GM21737 (cell line): ENCODE data around the gene BCKDHB.

ENCODE experiments used
- ATAC-seq: cut with Tn5 transposase; IDR thresholded peaks from one replicate; pipeline ENCODE4 v1.9.1; 2021; ENCODE audit warnings: mild to moderate bottlenecking, moderate library complexity; ENCODE audit not compliant: unreplicated experiment

The BCKDHB gene

DNA sequence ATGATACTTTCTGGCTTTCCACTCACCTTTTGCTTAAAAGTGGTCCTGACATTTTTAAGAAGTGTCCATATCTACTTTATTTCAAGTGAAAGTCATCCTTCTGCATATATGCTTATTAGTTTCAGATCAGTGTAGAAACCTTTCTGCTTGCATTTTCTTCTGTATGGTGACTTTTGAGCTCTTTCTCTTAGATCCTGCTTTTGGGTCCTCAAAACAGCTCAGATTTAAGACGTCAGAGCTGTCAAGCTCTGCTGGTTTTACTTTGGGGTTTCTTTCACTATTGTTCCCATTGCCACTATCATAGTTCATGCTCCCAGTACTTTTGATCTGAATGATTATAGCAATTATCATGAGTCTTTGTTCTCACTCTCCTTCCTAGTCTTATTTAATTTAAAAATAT, 41.7 kb downstream of the BCKDHB start:
- ATAC-seq, result no peak

GRCh38 chr6:80151635-80152034, 45.2 kb downstream of the BCKDHB start:
- no peak for ATAC-seq

DNA sequence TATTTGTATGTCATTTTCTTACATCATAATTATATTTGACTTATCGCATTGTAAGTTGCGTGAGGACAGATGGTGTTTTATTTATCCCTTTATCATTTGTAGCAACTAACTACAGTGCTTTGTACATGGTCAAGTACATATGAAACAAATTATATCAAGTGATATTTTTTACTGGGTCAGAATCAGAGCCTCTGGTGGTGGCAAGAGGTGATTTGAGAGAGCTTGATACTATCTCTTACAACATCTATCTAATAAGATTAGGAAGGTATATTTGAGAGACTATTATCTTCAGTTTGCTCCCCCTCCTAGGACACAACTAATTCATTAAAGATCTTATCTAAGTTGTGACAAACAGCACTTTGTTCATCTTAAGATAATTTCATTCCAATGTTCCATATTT, 47.7 kb downstream of the BCKDHB start:
- ATAC-seq, result no peak

DNA sequence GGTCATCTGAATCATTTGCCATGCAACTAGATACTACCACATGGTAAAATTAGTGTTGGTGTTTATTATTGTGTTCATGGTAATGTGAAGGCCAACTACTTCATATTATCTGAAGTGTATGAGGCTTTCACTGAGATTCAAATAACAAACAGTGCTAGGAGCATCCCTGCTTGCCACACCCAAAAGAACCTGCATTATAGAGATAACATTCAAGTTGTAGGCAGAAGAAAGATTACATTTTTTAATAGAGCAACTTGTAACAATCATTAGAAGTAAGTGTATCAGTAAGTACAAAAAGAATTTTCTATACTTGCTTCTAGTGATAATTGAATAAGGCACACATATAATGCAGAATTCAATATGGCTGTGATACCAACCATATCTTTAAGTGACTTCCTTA, 49.8 kb downstream of the BCKDHB start:
- ATAC-seq, result no peak

GRCh38 chr6:80158478-80158989, 52.1 kb downstream of the BCKDHB start:
- ATAC-seq, result no peak

DNA sequence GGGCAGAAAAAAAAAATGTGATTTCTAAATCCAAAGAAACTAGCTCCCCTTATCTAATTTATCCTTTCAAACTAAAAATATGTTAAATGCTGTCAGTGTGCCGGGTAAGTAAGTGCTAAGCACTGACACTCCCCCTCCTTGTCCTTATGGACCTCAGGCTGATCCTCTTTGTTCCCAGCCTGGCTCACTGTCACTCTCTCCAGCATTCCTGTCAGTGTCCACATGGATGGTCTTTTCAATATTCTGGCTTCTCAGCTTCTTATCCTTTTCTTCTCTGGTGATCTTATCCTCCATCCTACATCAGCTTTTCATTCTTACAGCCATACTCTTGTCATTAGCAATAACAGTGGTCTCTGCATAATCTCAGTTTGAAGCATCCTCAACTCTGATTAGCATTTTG, 55.0 kb downstream of the BCKDHB start:
- no peak for ATAC-seq

DNA sequence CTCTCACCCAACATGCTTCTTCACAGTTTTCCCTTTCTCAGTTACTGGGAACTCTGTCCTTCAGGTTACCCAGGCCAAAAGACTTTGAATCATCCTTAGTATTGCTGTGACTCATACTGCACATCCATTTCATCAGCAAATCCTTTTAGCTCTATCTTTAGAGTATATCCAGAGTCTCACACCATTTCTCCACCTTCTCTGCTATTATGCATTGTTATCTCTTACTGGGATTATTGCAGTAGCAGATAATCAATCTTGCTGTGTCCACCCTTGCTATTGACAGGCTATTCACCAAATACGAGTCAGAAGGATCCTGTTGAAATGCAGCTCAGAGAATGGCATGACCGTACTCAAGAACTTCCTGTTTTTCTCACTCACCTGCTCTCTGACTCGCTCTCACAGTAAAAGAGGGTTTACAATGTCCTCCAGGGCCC, 57.3 kb downstream of the BCKDHB start:
- ATAC-seq, result peak; percentile 73

DNA sequence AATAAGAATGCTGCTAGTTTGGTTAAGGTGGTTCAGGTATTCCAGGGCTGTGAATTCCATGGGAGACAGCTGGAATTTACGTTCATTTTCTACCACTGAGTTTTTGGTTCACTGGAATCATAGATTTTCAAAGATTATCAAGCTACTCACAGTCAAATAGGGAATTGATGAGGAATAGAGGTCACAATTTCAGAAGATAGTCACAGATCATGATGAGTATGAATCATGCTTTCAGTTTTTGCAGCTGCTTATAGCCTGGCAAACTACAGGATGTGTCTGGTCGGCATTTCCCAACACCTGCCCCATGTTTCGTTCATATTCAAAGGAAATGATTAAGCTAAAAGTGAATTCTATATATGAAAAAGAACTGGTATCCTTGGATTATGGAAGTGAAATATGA, 58.7 kb downstream of the BCKDHB start:
- peak; percentile 97 for ATAC-seq

DNA sequence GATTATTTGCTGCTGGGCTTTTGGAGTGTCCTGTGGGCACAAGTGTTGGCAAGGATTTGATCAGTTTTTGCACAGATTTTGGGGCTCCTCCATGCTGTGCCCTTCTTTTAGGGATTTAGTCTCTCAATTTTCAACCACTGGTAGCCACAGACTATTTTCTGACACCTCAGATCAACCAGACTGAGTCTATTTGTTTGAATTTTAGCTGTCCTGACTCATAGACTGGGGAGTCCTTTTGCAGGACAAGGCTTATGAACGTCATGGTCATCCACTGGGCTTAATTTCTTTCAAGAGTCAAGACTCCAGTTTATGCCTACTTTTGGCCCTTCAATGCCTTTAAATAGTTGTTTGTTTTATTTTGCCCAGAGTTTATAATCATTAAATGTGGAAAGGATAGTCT, 59.3 kb downstream of the BCKDHB start:
- ATAC-seq, result no peak

DNA sequence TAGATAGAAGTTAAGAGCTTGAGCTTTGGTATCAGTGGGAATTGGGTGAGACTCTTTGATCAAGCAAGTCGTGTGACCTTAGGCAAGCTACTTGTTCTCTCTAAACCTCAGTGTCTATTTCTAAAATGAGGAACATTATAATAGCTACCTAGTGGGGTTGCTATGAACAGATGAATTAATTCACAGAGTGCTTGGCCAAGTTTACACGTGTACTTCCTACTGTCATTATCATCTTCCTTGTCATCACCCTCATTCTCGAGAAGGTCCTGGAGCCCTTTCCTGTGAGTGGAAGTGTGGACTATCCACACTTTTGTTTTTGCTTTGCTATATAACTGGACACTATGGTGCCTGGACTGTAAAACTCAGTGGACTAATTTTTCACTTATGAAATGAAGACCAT, 64.0 kb downstream of the BCKDHB start:
- no peak for ATAC-seq

DNA sequence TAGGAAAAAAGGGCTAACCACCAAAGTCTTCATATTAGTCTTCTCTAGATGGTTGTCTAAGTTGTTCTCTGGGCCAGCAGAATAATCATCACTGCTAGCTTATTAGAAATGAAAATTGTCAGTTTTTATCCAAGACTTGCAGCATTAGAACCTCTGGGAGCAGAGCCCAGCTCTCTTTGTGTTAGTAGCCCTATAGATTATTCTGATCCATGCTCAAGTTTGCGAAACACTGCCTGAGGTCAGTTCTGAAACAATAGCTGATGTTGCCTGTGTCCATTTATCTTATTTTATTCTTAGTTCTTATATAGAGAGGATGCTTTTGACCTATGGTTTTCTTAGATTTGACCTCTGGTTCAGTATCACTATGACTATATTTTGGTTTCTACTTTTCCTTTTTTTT, 66.9 kb downstream of the BCKDHB start:
- ATAC-seq, result no peak

- ATAC-seq, result no peak
Measured at GRCh38 chr6:80174900-80175572, 68.6 kb downstream of the BCKDHB start.

- no peak for ATAC-seq
Measured at GRCh38 chr6:80179695-80180094, 73.2 kb downstream of the BCKDHB start.

- no peak for ATAC-seq
Measured at GRCh38 chr6:80181352-80182081, 75.0 kb downstream of the BCKDHB start.

DNA sequence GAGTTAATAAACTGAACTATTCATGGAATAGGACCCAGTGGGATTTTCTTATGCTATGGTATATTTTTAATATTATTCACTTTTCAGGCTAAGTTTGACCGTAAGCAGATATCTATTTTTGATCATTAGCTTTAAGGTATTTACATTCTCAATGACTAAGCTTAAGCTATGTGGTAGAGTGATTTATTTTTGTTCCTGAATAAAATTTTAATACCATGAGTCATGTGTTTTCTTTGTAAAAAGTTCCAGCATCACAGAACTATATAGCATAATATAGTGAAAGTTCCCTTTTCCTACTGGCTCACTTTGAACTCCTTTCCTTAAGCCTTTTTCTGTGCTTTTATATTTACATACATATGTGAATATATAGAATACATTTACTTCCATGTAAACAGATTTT, 75.8 kb downstream of the BCKDHB start:
- ATAC-seq, result no peak

GRCh38 chr6:80183019-80183795, 76.7 kb downstream of the BCKDHB start:
- no peak for ATAC-seq

GRCh38 chr6:80185492-80185891, 79.0 kb downstream of the BCKDHB start:
- no peak for ATAC-seq

- no peak for ATAC-seq
Measured at GRCh38 chr6:80186082-80186481, 79.6 kb downstream of the BCKDHB start.

DNA sequence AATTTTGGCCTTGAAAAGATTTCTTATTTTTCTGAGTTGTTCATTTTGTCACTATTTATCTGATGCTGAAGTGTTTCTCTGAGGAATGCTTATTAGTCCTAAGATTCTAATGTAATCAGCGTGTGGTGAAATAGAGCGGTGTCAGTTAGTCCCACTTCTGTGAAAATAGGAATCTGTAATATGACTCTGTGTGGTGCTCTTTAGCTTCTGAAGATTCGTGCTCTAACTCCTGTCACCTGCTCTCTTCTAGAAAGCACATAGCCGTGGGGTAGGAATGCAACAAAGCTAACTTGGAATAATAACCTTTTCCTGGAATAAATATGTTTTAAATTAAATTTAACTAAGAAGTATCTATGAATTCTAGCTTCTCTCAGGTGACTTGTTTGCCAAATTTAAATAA, 90.4 kb downstream of the BCKDHB start:
- ATAC-seq, result no peak

DNA sequence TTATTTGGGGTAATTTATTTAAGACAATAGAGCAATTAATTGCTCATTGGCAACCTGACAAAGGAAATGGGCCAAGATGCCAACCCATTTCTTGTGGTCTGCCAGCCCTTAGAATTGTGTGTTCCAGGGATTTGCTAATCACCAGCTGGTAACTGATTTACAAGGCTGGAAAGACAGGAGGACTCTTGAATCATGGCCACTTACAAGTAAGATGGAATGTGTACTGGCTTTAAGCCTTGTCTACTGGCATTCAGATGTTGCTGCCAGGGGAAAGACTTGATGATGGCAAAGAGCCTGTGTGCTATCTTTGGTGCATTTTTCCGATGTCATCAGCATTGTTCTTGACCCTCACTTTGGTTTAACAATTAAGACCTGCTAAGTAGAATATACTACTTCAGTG, 91.0 kb downstream of the BCKDHB start:
- no peak for ATAC-seq

- ATAC-seq, result no peak
Measured at GRCh38 chr6:80197986-80198385, 91.5 kb downstream of the BCKDHB start.

- no peak for ATAC-seq
Measured at GRCh38 chr6:80203283-80203682, 96.8 kb downstream of the BCKDHB start.
